Neutrophil (primary cell): Measurements from ENCODE around the gene TAF4B.

Experiments used
- H3K27ac ChIP-seq: fragments of 200-600 bp; sonication (generic); 2 replicates; pipeline ENCODE4 v1.5.1; 2016; ENCODE audit warnings: mild to moderate bottlenecking, moderate library complexity
- H3K27me3 ChIP-seq: fragments of 200-600 bp; sonication (generic); 2 replicates; pipeline ENCODE4 v1.6.0; 2016; ENCODE audit warnings: mild to moderate bottlenecking
- H3K36me3 ChIP-seq: fragments of 200-600 bp; sonication (generic); 2 replicates; pipeline ENCODE4 v1.5.1; 2017
- H3K4me1 ChIP-seq, 2 experiments: fragments of 200-600 bp in 1 of 2; sonication (generic) in 1 of 2; 1 replicate in 1 of 2; 2 replicates in 1 of 2; pipeline versions ENCODE4 v1.5.1 to v1.6.1; 2013 to 2016; ENCODE audit warnings: low read depth in 1 of 2, low read length in 1 of 2, mild to moderate bottlenecking in 1 of 2, moderate library complexity in 1 of 2; ENCODE audit not compliant: control insufficient read depth in 1 of 2, insufficient read depth in 1 of 2
- H3K4me3 ChIP-seq, 2 experiments: fragments of 200-600 bp in 1 of 2; sonication (generic) in 1 of 2; 1 replicate in 1 of 2; 2 replicates in 1 of 2; pipeline ENCODE4 v1.5.1; 2013 to 2016; ENCODE audit warnings: low read depth in 1 of 2, low read length in 1 of 2, mild to moderate bottlenecking in 1 of 2, moderate library complexity in 1 of 2
- H3K9me3 ChIP-seq: fragments of 200-600 bp; sonication (generic); 2 replicates; pipeline ENCODE4 v1.5.1; 2016
- CTCF ChIP-seq: fragments of 200-600 bp; sonication (generic); IDR thresholded peaks from 2 replicates; pipeline ENCODE4 v1.5.1; 2016; ENCODE audit warnings: antibody characterized with exemption

Gene TAF4B

GRCh38 chr18:26425148-26425531 lies 198.9 kb downstream of the TAF4B start:
- Histone ChIP-seq H3K27ac (no peak overlapping the region), H3K27me3 (no peaks in the 10 kb centered on the region), H3K36me3 (no peaks in the 10 kb centered on the region)

DNA sequence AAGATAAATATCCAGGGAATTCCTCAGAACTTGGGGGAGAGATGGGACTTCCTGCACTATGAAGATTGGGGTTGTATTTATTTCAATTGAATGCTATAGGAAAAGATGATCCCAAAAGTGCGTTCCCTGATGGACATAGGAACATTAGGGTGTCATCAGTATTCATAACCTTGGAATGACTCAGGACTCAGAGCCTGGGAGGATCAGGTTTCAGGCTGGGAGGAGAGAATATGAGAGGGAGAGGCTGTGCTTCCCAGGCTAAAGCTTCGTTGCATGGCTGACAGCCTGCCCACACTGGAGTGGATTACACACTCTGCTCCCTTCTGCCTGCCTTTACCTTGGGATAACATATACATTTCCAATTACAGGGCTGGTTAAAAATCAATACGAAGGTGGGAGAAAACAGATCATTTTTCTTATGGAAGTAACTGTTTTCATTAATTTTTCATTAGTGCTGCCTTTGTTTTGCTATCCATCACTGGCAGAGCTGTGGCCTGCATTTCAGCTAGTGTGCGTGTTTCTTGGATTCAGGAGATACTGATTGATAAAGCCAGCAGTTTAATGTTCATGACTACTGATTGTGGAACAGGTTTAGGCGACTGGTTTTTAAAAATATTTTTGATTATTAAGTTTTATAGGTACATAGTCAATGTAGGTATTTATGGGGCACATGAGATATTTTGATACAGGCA lies 203.4 kb downstream of the TAF4B start:
- Histone ChIP-seq H3K9me3 (no peaks in the 10 kb centered on the region), H3K36me3 (no peaks in the 10 kb centered on the region), H3K4me1 (no peaks in the 10 kb centered on the region), H3K27me3 (no peaks in the 10 kb centered on the region), H3K27ac (no peak overlapping the region), H3K4me3 (no peak overlapping the region)
- TF ChIP-seq CTCF, result no peak

More at GRCh38 chr18:26425148-26425531, 198.9 kb downstream of the TAF4B start:
- TF ChIP-seq CTCF, result no peak
- Histone ChIP-seq H3K4me1 (no peaks in the 10 kb centered on the region), H3K9me3 (no peaks in the 10 kb centered on the region), H3K4me3 (no peak overlapping the region)

DNA sequence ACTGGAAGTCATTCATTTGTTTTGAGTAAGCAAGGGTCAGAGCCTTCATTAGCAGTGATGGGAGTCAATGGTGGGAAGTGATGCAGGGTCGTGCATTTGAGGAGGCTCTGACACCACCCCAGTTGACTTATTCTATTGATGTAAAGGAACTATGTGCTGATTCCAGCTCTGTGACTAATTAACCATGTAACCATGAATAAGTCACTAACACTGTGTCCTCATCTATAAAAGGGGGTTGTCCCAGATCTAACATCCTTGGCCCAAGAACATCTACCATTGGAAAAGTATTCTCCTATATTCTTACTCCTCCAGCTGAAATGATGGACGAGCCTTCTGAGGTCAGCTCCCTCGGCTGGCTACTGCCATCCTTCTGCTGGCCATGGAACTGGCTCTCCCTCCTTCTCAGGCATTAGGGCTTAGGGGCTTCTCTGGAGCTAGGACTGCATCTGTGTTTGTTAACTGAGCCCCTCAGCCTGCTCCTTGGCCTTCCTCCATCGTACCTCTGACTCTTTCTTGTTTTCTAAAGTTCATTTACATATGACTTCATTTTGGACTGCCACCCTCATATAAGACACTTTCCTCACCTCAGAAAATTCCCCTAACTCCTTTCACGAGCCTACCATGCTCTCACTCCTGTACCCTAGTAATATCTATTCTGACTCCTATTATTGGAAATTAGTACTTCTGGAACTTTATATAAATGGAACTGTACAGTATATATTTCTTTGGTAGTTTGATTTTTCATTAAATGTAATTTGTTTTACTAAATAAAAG lies 206.6 kb downstream of the TAF4B start:
- no peaks in the 10 kb centered on the region for H3K9me3 ChIP-seq
- H3K4me1 ChIP-seq, result no peaks in the 10 kb centered on the region
- no peak overlapping the region for H3K27ac ChIP-seq
- H3K27me3 ChIP-seq, result no peaks in the 10 kb centered on the region
- H3K4me3 ChIP-seq, result no peak overlapping the region
- H3K36me3 ChIP-seq, result no peaks in the 10 kb centered on the region
- TF ChIP-seq CTCF, result no peak

DNA sequence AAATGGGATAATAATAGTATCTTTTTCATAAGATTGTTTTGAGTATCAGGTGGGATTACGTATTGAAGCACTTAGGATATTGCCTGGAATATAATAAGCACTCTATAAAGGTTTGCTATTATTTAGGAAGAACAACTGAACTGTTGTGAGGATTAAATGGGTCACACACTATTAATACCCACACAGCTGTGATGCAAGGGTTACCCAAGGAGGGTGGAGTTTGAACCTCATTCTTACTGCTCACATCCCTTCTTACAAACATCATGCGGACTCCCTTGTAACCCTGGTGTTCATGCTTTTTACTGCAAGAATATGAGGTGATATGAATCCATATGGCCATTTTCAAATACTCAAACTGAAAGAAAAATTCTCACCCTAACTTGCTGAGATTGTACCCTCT lies 208.6 kb downstream of the TAF4B start:
- Histone ChIP-seq H3K36me3 (no peaks in the 10 kb centered on the region), H3K4me3 (no peak overlapping the region), H3K9me3 (no peaks in the 10 kb centered on the region), H3K4me1 (no peaks in the 10 kb centered on the region), H3K27ac (no peak overlapping the region), H3K27me3 (peaks cover 8% of the 10 kb centered on the region)
- TF ChIP-seq CTCF, result no peak

- H3K36me3 ChIP-seq, result no peaks in the 10 kb centered on the region
- no peaks in the 10 kb centered on the region for H3K4me1 ChIP-seq
- peaks cover 8% of the 10 kb centered on the region for H3K27me3 ChIP-seq
- H3K9me3 ChIP-seq, result no peaks in the 10 kb centered on the region
- no peak for TF ChIP-seq CTCF
- H3K4me3 ChIP-seq, result no peak overlapping the region
- no peak overlapping the region for H3K27ac ChIP-seq
These were observed 209.3 kb downstream of the TAF4B start for GRCh38 chr18:26435415-26436095.
